SK-N-SH treated with all-trans-retinoic acid at 6 μM for 48 hours (cell line): ENCODE measurements around the gene TFF3.

ENCODE experiments used
- ATAC-seq: fragments of 200-7000 bp; cut with Tn5 transposase; 3 replicates; pipeline ENCODE4 v1.9.1; 2020; ENCODE audit warnings: mild to moderate bottlenecking, moderate library complexity
- CSDC2 ChIP-seq: fragments of 250-450 bp; sonication (Bioruptor Pico); IDR thresholded peaks from 2 replicates; pipeline ENCODE4 v1.5.0; 2020; ENCODE audit warnings: mild to moderate bottlenecking, moderate library complexity
- ISL1 ChIP-seq: fragments of 250-450 bp; sonication (Bioruptor Pico); IDR thresholded peaks from 2 replicates; pipeline ENCODE4 v2.1.2; 2022; ENCODE audit warnings: mild to moderate bottlenecking, moderate library complexity
- OSR1 ChIP-seq: fragments of 250-450 bp; sonication (Bioruptor Pico); IDR thresholded peaks from 2 replicates; pipeline ENCODE4 v1.8.0; 2022; ENCODE audit warnings: moderate library complexity, mild to moderate bottlenecking, inconsistent platforms
- PATZ1 ChIP-seq: fragments of 250-450 bp; sonication (Bioruptor Pico); IDR thresholded peaks from 2 replicates; pipeline ENCODE4 v1.8.0; 2020; ENCODE audit warnings: mild to moderate bottlenecking, moderate library complexity, borderline replicate concordance
- POU6F1 ChIP-seq: fragments of 250-450 bp; sonication (Bioruptor Pico); IDR thresholded peaks from 2 replicates; pipeline ENCODE4 v1.8.0; 2021; ENCODE audit warnings: low read depth, mild to moderate bottlenecking, moderate library complexity, borderline replicate concordance
- PPARA ChIP-seq: fragments of 250-450 bp; sonication (Bioruptor Pico); IDR thresholded peaks from 2 replicates; pipeline ENCODE4 v1.5.0; 2020; ENCODE audit warnings: mild to moderate bottlenecking, borderline replicate concordance
- RARB ChIP-seq: fragments of 250-450 bp; sonication (Bioruptor Pico); IDR thresholded peaks from 2 replicates; pipeline ENCODE4 v1.8.0; 2021; ENCODE audit warnings: mild to moderate bottlenecking, moderate library complexity
- SNAI2 ChIP-seq: fragments of 250-450 bp; sonication (Bioruptor Pico); IDR thresholded peaks from 2 replicates; pipeline ENCODE4 v1.5.0; 2020; ENCODE audit warnings: mild to moderate bottlenecking, moderate library complexity
- TCF4 ChIP-seq: fragments of 250-450 bp; sonication (Bioruptor Pico); IDR thresholded peaks from 2 replicates; pipeline ENCODE4 v1.8.0; 2021; ENCODE audit warnings: mild to moderate bottlenecking, moderate library complexity, borderline replicate concordance
- TOX ChIP-seq: fragments of 250-450 bp; sonication (Bioruptor Pico); IDR thresholded peaks from 2 replicates; pipeline ENCODE4 v1.8.0; 2021; ENCODE audit warnings: mild to moderate bottlenecking, moderate library complexity, borderline replicate concordance
- ZC3H10 ChIP-seq: fragments of 250-450 bp; sonication (Bioruptor Pico); IDR thresholded peaks from 2 replicates; pipeline ENCODE4 v1.5.1; 2021; ENCODE audit warnings: mild to moderate bottlenecking, moderate library complexity
- ZFP3 ChIP-seq: fragments of 250-450 bp; sonication (Bioruptor Pico); IDR thresholded peaks from 2 replicates; pipeline ENCODE4 v1.5.0; 2020; ENCODE audit warnings: mild to moderate bottlenecking, moderate library complexity
- ZNF565 ChIP-seq: fragments of 450-650 bp; formaldehyde crosslinking; conservative IDR thresholded peaks from 2 replicates; pipeline ENCODE4 v1.5.0; 2020; ENCODE audit warnings: low read depth, mild to moderate bottlenecking, moderate library complexity
- ZNF70 ChIP-seq: fragments of 450-650 bp; formaldehyde crosslinking; IDR thresholded peaks from 2 replicates; pipeline ENCODE4 v1.5.0; 2020; ENCODE audit warnings: mild to moderate bottlenecking, moderate library complexity
- ZNF8 ChIP-seq: fragments of 450-650 bp; formaldehyde crosslinking; IDR thresholded peaks from 2 replicates; pipeline ENCODE4 v1.5.0; 2020; ENCODE audit warnings: mild to moderate bottlenecking, moderate library complexity
- TF ChIP-seq, protein P1 (sequence below): fragments of 250-450 bp; sonication (Bioruptor Pico); IDR thresholded peaks from 2 replicates; pipeline ENCODE4 v1.5.0; 2020; ENCODE audit warnings: mild to moderate bottlenecking, moderate library complexity
- TF ChIP-seq, protein P2 (sequence below): fragments of 250-450 bp; sonication (Bioruptor Pico); IDR thresholded peaks from 2 replicates; pipeline ENCODE4 v1.5.1; 2020; ENCODE audit warnings: low read depth, mild to moderate bottlenecking, moderate library complexity

The TFF3 gene

GRCh38 chr21:42351626-42352440 lies 36.6 kb upstream of the TFF3 start (continued):
- TF ChIP-seq, protein P1, sequence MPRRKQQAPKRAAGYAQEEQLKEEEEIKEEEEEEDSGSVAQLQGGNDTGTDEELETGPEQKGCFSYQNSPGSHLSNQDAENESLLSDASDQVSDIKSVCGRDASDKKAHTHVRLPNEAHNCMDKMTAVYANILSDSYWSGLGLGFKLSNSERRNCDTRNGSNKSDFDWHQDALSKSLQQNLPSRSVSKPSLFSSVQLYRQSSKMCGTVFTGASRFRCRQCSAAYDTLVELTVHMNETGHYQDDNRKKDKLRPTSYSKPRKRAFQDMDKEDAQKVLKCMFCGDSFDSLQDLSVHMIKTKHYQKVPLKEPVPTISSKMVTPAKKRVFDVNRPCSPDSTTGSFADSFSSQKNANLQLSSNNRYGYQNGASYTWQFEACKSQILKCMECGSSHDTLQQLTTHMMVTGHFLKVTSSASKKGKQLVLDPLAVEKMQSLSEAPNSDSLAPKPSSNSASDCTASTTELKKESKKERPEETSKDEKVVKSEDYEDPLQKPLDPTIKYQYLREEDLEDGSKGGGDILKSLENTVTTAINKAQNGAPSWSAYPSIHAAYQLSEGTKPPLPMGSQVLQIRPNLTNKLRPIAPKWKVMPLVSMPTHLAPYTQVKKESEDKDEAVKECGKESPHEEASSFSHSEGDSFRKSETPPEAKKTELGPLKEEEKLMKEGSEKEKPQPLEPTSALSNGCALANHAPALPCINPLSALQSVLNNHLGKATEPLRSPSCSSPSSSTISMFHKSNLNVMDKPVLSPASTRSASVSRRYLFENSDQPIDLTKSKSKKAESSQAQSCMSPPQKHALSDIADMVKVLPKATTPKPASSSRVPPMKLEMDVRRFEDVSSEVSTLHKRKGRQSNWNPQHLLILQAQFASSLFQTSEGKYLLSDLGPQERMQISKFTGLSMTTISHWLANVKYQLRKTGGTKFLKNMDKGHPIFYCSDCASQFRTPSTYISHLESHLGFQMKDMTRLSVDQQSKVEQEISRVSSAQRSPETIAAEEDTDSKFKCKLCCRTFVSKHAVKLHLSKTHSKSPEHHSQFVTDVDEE (CRISPR knock-in tag): no peak
- TF ChIP-seq, protein P2, sequence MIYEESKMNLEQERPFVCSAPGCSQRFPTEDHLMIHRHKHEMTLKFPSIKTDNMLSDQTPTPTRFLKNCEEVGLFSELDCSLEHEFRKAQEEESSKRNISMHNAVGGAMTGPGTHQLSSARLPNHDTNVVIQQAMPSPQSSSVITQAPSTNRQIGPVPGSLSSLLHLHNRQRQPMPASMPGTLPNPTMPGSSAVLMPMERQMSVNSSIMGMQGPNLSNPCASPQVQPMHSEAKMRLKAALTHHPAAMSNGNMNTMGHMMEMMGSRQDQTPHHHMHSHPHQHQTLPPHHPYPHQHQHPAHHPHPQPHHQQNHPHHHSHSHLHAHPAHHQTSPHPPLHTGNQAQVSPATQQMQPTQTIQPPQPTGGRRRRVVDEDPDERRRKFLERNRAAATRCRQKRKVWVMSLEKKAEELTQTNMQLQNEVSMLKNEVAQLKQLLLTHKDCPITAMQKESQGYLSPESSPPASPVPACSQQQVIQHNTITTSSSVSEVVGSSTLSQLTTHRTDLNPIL (CRISPR knock-in tag): no peak

DNA sequence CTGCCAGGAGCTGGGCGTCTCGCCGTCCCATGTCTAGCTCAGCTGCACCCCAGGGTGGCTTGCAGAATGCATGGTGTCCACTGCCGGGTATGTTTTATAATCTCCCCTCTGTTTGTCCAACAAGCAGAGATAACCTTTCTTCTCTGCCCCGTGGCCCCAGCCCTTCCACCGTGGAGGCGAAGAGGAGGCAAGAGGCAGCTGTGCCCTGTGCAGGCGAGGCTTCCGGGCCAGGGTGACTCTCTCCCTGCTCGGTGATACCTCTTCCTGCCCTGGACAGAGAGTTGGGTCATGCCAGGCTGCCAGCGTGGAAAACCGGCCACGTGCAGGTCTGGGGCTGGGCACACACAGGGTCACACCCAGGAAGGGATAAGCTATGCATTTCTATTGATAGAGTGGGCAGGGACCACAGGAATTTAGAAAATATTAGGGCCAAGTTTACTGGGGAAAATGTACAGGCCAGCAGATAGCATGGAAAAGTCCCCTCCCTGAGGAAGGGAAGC lies 35.8 kb upstream of the TFF3 start, which contains the start of gene TFF2:
Gene TFF2 (minus strand): TSS at position 68 of the 500 bp plus-strand sequence. CDS start 37 bp downstream, at position 31.
- TF ChIP-seq RARB (CRISPR knock-in tag) (no peak), ZNF70 (no peak), SNAI2 (CRISPR knock-in tag) (no peak), ZNF565 (CRISPR knock-in tag) (no peak), ZFP3 (CRISPR knock-in tag) (no peak), PATZ1 (CRISPR knock-in tag) (no peak), ZC3H10 (CRISPR knock-in tag) (no peak), TOX (no peak), OSR1 (CRISPR knock-in tag) (no peak), ZNF8 (CRISPR knock-in tag) (no peak), PPARA (CRISPR knock-in tag) (no peak), TCF4 (CRISPR knock-in tag) (no peak), CSDC2 (CRISPR knock-in tag) (no peak), ISL1 (no peak), POU6F1 (no peak)
- TF ChIP-seq, protein P2 (CRISPR knock-in tag): no peak
- TF ChIP-seq, protein P1 (CRISPR knock-in tag): no peak
- TF ChIP-seq, all 23 proteins: peak for 0
- no peak for ATAC-seq
